BE2C (cell line): ENCODE data around the gene FSTL4.

Experiments used
- DNase-seq: peaks from one replicate; pipeline ENCODE4 v3.0.0-alpha.2; 2020
- H3K27me3 ChIP-seq: fragments of 250-450 bp; sonication (Bioruptor Pico); 2 replicates; pipeline ENCODE4 v1.5.1; 2020; ENCODE audit warnings: mild to moderate bottlenecking
- H3K36me3 ChIP-seq: fragments of 250-450 bp; sonication (Bioruptor Pico); 2 replicates; pipeline ENCODE4 v1.5.1; 2020; ENCODE audit warnings: mild to moderate bottlenecking
- H3K4me1 ChIP-seq: fragments of 250-450 bp; sonication (Bioruptor Pico); 2 replicates; pipeline ENCODE4 v1.5.1; 2020
- H3K4me3 ChIP-seq: 2 replicates; pipeline ENCODE4 v1.5.1; 2011; ENCODE audit warnings: low read depth, low read length
- H3K9me3 ChIP-seq: fragments of 250-450 bp; sonication (Bioruptor Pico); 2 replicates; pipeline ENCODE4 v1.5.1; 2020
- CTCF ChIP-seq: IDR thresholded peaks from 2 replicates; pipeline ENCODE4 v1.5.1; 2012; ENCODE audit warnings: mild to moderate bottlenecking, low read depth, low read length

Gene FSTL4

GRCh38 chr5:133340002-133340755 is 272.2 kb downstream of the FSTL4 start:
- no peaks in the 10 kb centered on the region for H3K27me3 ChIP-seq
- no peaks in the 10 kb centered on the region for H3K36me3 ChIP-seq
- no peak overlapping the region for H3K4me3 ChIP-seq
- no peak for DNase-seq
- H3K9me3 ChIP-seq: no peaks in the 10 kb centered on the region
- no peak for TF ChIP-seq CTCF
- H3K4me1 ChIP-seq: no peaks in the 10 kb centered on the region

- no peaks in the 10 kb centered on the region for H3K27me3 ChIP-seq
- H3K9me3 ChIP-seq: no peaks in the 10 kb centered on the region
- no peaks in the 10 kb centered on the region for H3K36me3 ChIP-seq
- no peak for TF ChIP-seq CTCF
- H3K4me3 ChIP-seq: no peak overlapping the region
- no peaks in the 10 kb centered on the region for H3K4me1 ChIP-seq
- DNase-seq: no peak
Observed at GRCh38 chr5:133338504-133339355, 273.6 kb downstream of the FSTL4 start.

GRCh38 chr5:133337795-133338445 is 274.4 kb downstream of the FSTL4 start:
- Histone ChIP-seq H3K36me3 (no peaks in the 10 kb centered on the region), H3K4me1 (no peaks in the 10 kb centered on the region), H3K9me3 (no peaks in the 10 kb centered on the region), H3K4me3 (no peak overlapping the region), H3K27me3 (no peaks in the 10 kb centered on the region)
- no peak for DNase-seq
- TF ChIP-seq CTCF: no peak

DNA sequence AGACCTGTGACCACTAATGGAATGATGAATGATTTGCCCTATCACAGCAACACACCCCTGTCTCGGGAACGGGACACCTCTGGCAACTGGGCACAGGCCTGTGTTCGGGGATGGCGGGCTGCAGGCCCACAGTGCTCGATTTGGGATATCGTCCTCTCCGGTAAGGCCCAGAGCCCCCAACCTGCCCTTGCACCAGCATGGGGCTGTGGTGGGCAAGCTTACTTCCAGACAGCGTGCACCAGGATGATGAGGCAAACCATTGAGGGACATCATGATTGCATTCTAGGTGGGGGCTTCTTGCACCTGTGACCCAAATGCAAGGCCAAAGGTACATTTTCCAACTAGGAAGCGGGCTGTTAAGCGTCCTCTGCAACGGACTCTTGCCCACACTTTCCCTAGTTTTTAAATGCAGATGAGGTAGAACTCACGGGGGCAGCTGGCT is 275.4 kb downstream of the FSTL4 start:
- no peak overlapping the region for H3K4me3 ChIP-seq
- no peaks in the 10 kb centered on the region for H3K27me3 ChIP-seq
- H3K9me3 ChIP-seq: no peaks in the 10 kb centered on the region
- no peak for TF ChIP-seq CTCF
- no peaks in the 10 kb centered on the region for H3K4me1 ChIP-seq
- no peaks in the 10 kb centered on the region for H3K36me3 ChIP-seq
- no peak for DNase-seq

DNA sequence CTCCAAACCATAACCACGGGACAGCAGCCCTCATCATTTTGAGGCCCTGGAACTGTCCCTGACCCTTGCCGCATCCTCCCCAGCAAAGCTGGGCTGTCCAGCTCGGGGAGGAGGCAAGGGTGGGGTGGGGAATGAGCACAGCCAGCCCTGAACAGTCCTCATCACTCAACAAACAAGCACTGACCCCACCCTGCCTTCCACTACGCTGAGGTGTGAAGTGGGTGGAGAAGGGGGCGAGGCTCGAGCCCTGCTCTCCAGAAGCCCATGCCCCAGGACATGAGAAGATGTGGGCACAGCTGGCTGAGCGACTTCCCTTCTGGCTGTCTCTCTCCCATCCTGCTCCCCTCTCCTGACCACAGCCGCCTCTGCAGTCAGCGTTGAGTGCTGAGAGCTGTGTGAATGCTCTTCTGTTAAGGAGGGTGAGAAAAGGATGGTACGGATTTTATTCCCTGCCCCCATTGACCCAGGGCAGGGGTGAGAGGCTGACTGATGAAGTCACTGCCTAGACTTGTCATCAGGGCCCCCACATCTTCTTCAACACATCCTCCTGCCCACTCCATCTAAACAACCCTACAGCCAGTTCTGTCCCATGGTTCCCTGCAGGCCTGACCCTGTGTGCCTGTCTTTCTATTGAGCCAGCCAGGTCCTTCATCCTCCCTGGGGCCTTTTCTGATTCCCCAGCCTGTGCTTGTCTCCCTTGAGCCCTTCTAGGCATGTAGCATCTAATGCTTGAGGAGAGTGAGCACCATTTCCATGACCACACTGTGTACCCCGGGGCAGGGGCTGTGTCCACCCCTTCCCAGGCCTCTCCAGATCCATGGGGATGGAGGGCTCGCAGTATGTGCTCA is 276.0 kb downstream of the FSTL4 start:
- TF ChIP-seq CTCF: no peak
- H3K27me3 ChIP-seq: no peaks in the 10 kb centered on the region
- H3K36me3 ChIP-seq: no peaks in the 10 kb centered on the region
- no peaks in the 10 kb centered on the region for H3K9me3 ChIP-seq
- H3K4me3 ChIP-seq: no peak overlapping the region
- H3K4me1 ChIP-seq: no peaks in the 10 kb centered on the region
- DNase-seq: no peak
